A549 treated with CORT108297 at 1 μM for 4 hours (cell line): ENCODE data around the gene EAF1. TPM values are rescaled to one million over a fixed set of nuclear protein-coding genes. Genes with fewer than 3 reads are reported as not detected.

ENCODE experiments used
- total RNA-seq: library from RNA; stranded (reverse); fragments of 200-300 nt; extraction: Qiagen RNA extraction; gene quantifications from 5 replicates; pipeline ENCODE4 v1.2.3, GENCODE V29; 2022

EAF1 gene
- 13.1 to 16.3 TPM (median 15.6 TPM) in 5 replicates for total RNA-seq

DNA sequence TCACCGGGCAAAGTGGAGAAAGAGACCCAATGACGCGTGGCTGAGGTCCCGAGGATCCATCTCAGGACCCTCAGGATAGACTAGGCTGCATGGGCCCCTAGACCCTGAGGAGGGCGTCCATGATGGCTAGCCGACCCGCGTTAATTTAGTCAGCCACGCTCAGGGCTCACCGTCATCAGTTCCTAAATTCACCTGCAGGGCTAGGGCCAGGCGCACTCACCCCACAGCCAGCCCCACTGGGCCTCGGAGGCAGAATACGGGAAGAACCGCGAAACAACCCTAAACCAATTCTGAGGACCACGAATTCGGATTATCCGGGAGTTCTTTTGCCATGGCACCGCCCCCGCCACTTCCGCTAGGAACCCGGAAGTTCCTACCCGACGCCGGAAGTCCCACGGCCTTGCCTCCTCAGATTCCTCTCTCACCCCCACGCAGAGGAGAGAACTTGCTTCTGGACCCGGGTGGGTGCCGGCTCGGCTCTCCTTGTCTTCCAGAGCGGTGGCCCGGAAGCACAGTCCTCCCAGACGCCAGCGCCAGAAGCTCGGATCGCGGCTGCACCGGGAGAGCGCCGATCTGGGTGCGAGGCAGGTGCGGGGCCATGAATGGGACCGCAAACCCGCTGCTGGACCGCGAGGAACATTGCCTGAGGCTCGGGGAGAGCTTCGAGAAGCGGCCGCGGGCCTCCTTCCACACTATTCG lies at the start of gene EAF1, which contains the start of gene METTL6:
Gene EAF1, plus strand, starts transcription at position 417 of the 699 bp plus-strand sequence. Its CDS starts 182 bp downstream, at position 599.
Gene METTL6, minus strand, starts transcription at position 363 of the 699 bp plus-strand sequence. CDS start 1,033 bp downstream, outside the sequence.

Other genes with a start within 250 kb of the EAF1 start
- gene CAPN7, start 221.4 kb upstream of the EAF1 start, total RNA-seq, result 18.7 to 29.0 TPM (median 21.2 TPM) in 5 replicates
- gene SH3BP5, start 95.0 kb upstream of the EAF1 start, total RNA-seq, result 20.2 to 22.1 TPM (median 20.3 TPM) in 5 replicates
- gene METTL6, start 54 bp upstream of the EAF1 start, total RNA-seq, result 25.3 to 34.2 TPM (median 25.9 TPM) in 5 replicates
- 0.13 to 0.68 TPM (median 0.44 TPM) in 5 replicates for gene COLQ, start 94.1 kb downstream of the EAF1 start, total RNA-seq
- 22.4 to 27.7 TPM (median 23.6 TPM) in 5 replicates for gene HACL1, start 174.0 kb downstream of the EAF1 start, total RNA-seq
- 15.1 to 18.8 TPM (median 16.6 TPM) in 5 replicates for gene BTD, start 174.1 kb downstream of the EAF1 start, total RNA-seq